8988T (cell line): ENCODE data around the gene CACUL1.
"Not testable (repeated sequence)": the region's sequence is repeated elsewhere in the genome, so short reads cannot be mapped to it uniquely, and the experiment has no call there.

ENCODE experiments used
- DNase-seq: peaks from one replicate; pipeline ENCODE4 v3.0.0; 2011

CACUL1 gene

GRCh38 chr10:118768041-118768919 lies 13.5 kb upstream of the CACUL1 start:
- DNase-seq, result no peak

- no peak for DNase-seq
Observed at GRCh38 chr10:118767297-118768040, 12.7 kb upstream of the CACUL1 start.

GRCh38 chr10:118764195-118764594 lies 9.4 kb upstream of the CACUL1 start:
- DNase-seq, result no peak

GRCh38 chr10:118763202-118763988 lies 8.6 kb upstream of the CACUL1 start:
- DNase-seq, result no peak

- DNase-seq, result no peak
Observed at GRCh38 chr10:118760265-118760664, 5.5 kb upstream of the CACUL1 start.

- no peak for DNase-seq
Observed at GRCh38 chr10:118758449-118758848, 3.7 kb upstream of the CACUL1 start.

- no peak for DNase-seq
Observed at GRCh38 chr10:118754229-118754555, 578 bp downstream of the CACUL1 start.

GRCh38 chr10:118753331-118754228 lies 1.2 kb downstream of the CACUL1 start:
- DNase-seq, result peak; percentile 18

- no peak for DNase-seq
Observed at GRCh38 chr10:118752409-118752808, 2.4 kb downstream of the CACUL1 start.

GRCh38 chr10:118751265-118751664 lies 3.5 kb downstream of the CACUL1 start:
- no peak for DNase-seq

- no peak for DNase-seq
Observed at GRCh38 chr10:118748041-118748440, 6.7 kb downstream of the CACUL1 start.

GRCh38 chr10:118746246-118746645 lies 8.5 kb downstream of the CACUL1 start:
- no peak for DNase-seq

- DNase-seq, result no peak
Observed at GRCh38 chr10:118745056-118745455, 9.7 kb downstream of the CACUL1 start.

- DNase-seq, result not testable (repeated sequence)
Observed at GRCh38 chr10:118744346-118744918, 10.3 kb downstream of the CACUL1 start.

GRCh38 chr10:118742782-118743181 lies 12.0 kb downstream of the CACUL1 start:
- no peak for DNase-seq

- DNase-seq, result no peak
Observed at GRCh38 chr10:118742032-118742431, 12.7 kb downstream of the CACUL1 start.

- DNase-seq, result no peak
Observed at GRCh38 chr10:118738406-118738805, 16.4 kb downstream of the CACUL1 start.

GRCh38 chr10:118737603-118738302 lies 17.0 kb downstream of the CACUL1 start:
- DNase-seq, result no peak

GRCh38 chr10:118735294-118735693 lies 19.5 kb downstream of the CACUL1 start:
- no peak for DNase-seq

GRCh38 chr10:118734475-118734874 lies 20.3 kb downstream of the CACUL1 start:
- no peak for DNase-seq
